ENCODE data around the gene BCL6. TPM values are rescaled to one million over a fixed set of nuclear protein-coding genes. Genes with fewer than 3 reads are reported as not detected.

BCL6 gene
- total and polyA plus RNA-seq, 2 donors (not counting 3 experiments of a cell fraction or from before 2014, with no cell fraction given), result 6.9 to 12.1 TPM

- peak overlapping the region; percentile 94 for H3K9ac ChIP-seq (replicated peaks; ENCODE audit: extremely low read depth, insufficient read depth, low read length)
- CTCF ChIA-PET, result interaction anchor here (0.6 to 6.1 kb wide), 20 partner anchors 11 to 1412 kb away, joined by 3 to 466 read pairs (median 5); no protein-coding TSS in a partner anchor
- peaks cover 0 to 3% of the 10 kb centered on the region in 2 experiments for H3K36me3 ChIP-seq (ENCODE audit: control insufficient read depth in 2 of 2, extremely low read depth in 1 of 2, insufficient read depth in 2 of 2, low read length in 2 of 2)
- peak overlapping the region; percentile 84 for H2AFZ ChIP-seq (ENCODE audit: low read depth, low read length)
- dilution Hi-C loops (cut with MboI; ENCODE audit: extremely low pct_ligation_motif_present, low sequenced_read_pairs), result loop anchor here (25.0 kb wide), 1 partner anchor 925 kb away; no protein-coding TSS in a partner anchor
- H3K4me1 ChIP-seq (ENCODE audit: control insufficient read depth, extremely low read depth, insufficient read depth, low read length), result peaks cover 42% of the 10 kb centered on the region
- FAIRE-seq (no peak), DNase-seq (ENCODE audit: low read depth, low spot score) (peak; percentile 79)
- peak overlapping the region; percentile 47 to 82 (median 58) for H3K4me3 ChIP-seq (replicated peaks in 1 of 3; ENCODE audit: insufficient read depth in 1 of 3, low read depth in 1 of 3, low read length in 3 of 3)
- peaks cover 24% of the 10 kb centered on the region for H3K79me2 ChIP-seq (ENCODE audit: control insufficient read depth, insufficient read depth, low read length)
- peak overlapping the region; percentile 94 for H3K27ac ChIP-seq (ENCODE audit: insufficient read depth, low read depth, low read length)
- no peaks in the 10 kb centered on the region for H3K9me3 ChIP-seq (replicated peaks; ENCODE audit: control insufficient read depth, insufficient read depth, low read length)
- POLR2A ChIA-PET, result interaction anchor here (0.6 to 1.4 kb wide), 3 partner anchors 1210 to 1238 kb away, joined by 3 to 5 read pairs (median 3); no protein-coding TSS in a partner anchor
- TF ChIP-seq EZH2 (IDR thresholded peaks at IDR 0.05; ENCODE audit: borderline replicate concordance, low read depth, low read length, severe bottlenecking) (no peak), POLR2AphosphoS5 (IDR thresholded peaks at IDR 0.05; ENCODE audit: insufficient read depth, low read depth, low read length) (peak; percentile 11)
- intact Hi-C loops (cut with micrococcal nuclease), result loop anchor here (1.0 to 2.0 kb wide), 4 partner anchors 1093 to 1496 kb away; no protein-coding TSS in a partner anchor
- BruUV-seq (replicated peaks), result no TSS peak
- no peaks in the 10 kb centered on the region for H3K9me1 ChIP-seq (replicated peaks; ENCODE audit: control insufficient read depth, extremely low read depth, insufficient read depth, low read length)
- H4K20me1 ChIP-seq (replicated peaks; ENCODE audit: control insufficient read depth, extremely low read depth, insufficient read depth, low read length), result no peaks in the 10 kb centered on the region
- no peaks in the 10 kb centered on the region for H3K27me3 ChIP-seq (ENCODE audit: control insufficient read depth in 2 of 2, insufficient read depth in 2 of 2, low read length in 2 of 2)
- H3K4me2 ChIP-seq (ENCODE audit: insufficient read depth, low read length), result peak overlapping the region; percentile 93
Observed at GRCh38 chr3:187737368-187738070, 7.7 kb downstream of the BCL6 start.

GRCh38 chr3:187737006-187737367 is 8.3 kb downstream of the BCL6 start:
- H3K4me1 ChIP-seq (ENCODE audit: control insufficient read depth, extremely low read depth, insufficient read depth, low read length), result peaks cover 37% of the 10 kb centered on the region
- TF ChIP-seq POLR2A (IDR thresholded peaks at IDR 0.05; ENCODE audit: low read depth, low read length) (no peak), POLR2AphosphoS5 (IDR thresholded peaks at IDR 0.05; ENCODE audit: insufficient read depth, low read depth, low read length) (no peak), EZH2 (IDR thresholded peaks at IDR 0.05; ENCODE audit: borderline replicate concordance, low read depth, low read length, severe bottlenecking) (no peak), JUN (IDR thresholded peaks at IDR 0.05; ENCODE audit: borderline replicate concordance, insufficient read depth, insufficient read length, low read depth) (no peak), MAX (IDR thresholded peaks at IDR 0.05; ENCODE audit: insufficient read depth, insufficient read length) (no peak), MYC (IDR thresholded peaks at IDR 0.05; ENCODE audit: low read depth, low read length) (no peak), FOS (IDR thresholded peaks at IDR 0.05; ENCODE audit: borderline replicate concordance, insufficient read depth, low read length) (no peak), GATA2 (IDR thresholded peaks at IDR 0.05; ENCODE audit: insufficient read depth, insufficient read length, low read depth, low read length) (no peak)
- peaks cover 21% of the 10 kb centered on the region for H3K79me2 ChIP-seq (ENCODE audit: control insufficient read depth, insufficient read depth, low read length)
- POLR2A ChIA-PET, result interaction anchor here (0.6 kb wide), 3 partner anchors 774 to 1239 kb away, joined by 3 read pairs; no protein-coding TSS in a partner anchor
- no peaks in the 10 kb centered on the region for H4K20me1 ChIP-seq (replicated peaks; ENCODE audit: control insufficient read depth, extremely low read depth, insufficient read depth, low read length)
- dilution Hi-C loops (cut with MboI; ENCODE audit: extremely low pct_ligation_motif_present, low sequenced_read_pairs), result loop anchor here (25.0 kb wide), 1 partner anchor 925 kb away; no protein-coding TSS in a partner anchor
- H3K9me1 ChIP-seq (replicated peaks; ENCODE audit: control insufficient read depth, extremely low read depth, insufficient read depth, low read length), result no peaks in the 10 kb centered on the region
- peak overlapping the region; percentile 94 for H3K27ac ChIP-seq (ENCODE audit: insufficient read depth, low read depth, low read length)
- peak overlapping the region in 2 of 3 experiments; percentile 47 to 82 for H3K4me3 ChIP-seq (replicated peaks in 1 of 3; ENCODE audit: insufficient read depth in 1 of 3, low read depth in 1 of 3, low read length in 3 of 3)
- H2AFZ ChIP-seq (ENCODE audit: low read depth, low read length), result peak overlapping the region; percentile 84
- FAIRE-seq (no peak), DNase-seq (ENCODE audit: low read depth, low spot score) (peak; percentile 40)
- no peaks in the 10 kb centered on the region for H3K9me3 ChIP-seq (replicated peaks; ENCODE audit: control insufficient read depth, insufficient read depth, low read length)
- peaks cover 0 to 3% of the 10 kb centered on the region in 2 experiments for H3K36me3 ChIP-seq (ENCODE audit: control insufficient read depth in 2 of 2, extremely low read depth in 1 of 2, insufficient read depth in 2 of 2, low read length in 2 of 2)
- peak overlapping the region; percentile 94 for H3K9ac ChIP-seq (replicated peaks; ENCODE audit: extremely low read depth, insufficient read depth, low read length)
- H3K27me3 ChIP-seq (ENCODE audit: control insufficient read depth in 2 of 2, insufficient read depth in 2 of 2, low read length in 2 of 2), result no peaks in the 10 kb centered on the region
- CTCF ChIA-PET, result interaction anchor here (0.6 to 6.1 kb wide), 9 partner anchors 12 to 1413 kb away, joined by 3 to 466 read pairs (median 5); no protein-coding TSS in a partner anchor
- intact Hi-C loops (cut with micrococcal nuclease), result no loop called here
- peak overlapping the region; percentile 93 for H3K4me2 ChIP-seq (ENCODE audit: insufficient read depth, low read length)
- no TSS peak for BruUV-seq (replicated peaks)

All from endothelial cell of umbilical vein (primary cell).